Activated naive CD4-positive, alpha-beta T cell treated with anti-CD3 and anti-CD28 coated beads, Interleukin-2, amount 50 U/mL, for 72 hours (primary cell): ENCODE data around the gene CFAP70. TPM values are rescaled to one million over a fixed set of nuclear protein-coding genes. Genes with fewer than 3 reads are reported as not detected.

ENCODE experiments used
- ATAC-seq, 2 donors: fragments of 150-1000 bp; cut with Tn5 transposase; 2 replicates each; pipeline ENCODE4 v1.10.0; 2021; ENCODE audit warnings: mild to moderate bottlenecking in 2 of 2, moderate library complexity in 2 of 2
- DNase-seq, 2 donors: peaks; one replicate each; pipeline ENCODE4 v3.0.0; 2021 to 2022; ENCODE audit warnings: low spot score in 2 of 2
- H3K27ac Mint-ChIP-seq, 2 donors: one replicate each; pipeline ENCODE4 v1.8.0; 2022; ENCODE audit warnings: mild to moderate bottlenecking in 2 of 2, mixed read lengths in 2 of 2
- H3K36me3 Mint-ChIP-seq, 2 donors: one replicate each; pipeline ENCODE4 v1.8.0; 2022; ENCODE audit warnings: mixed read lengths in 2 of 2
- H3K9me3 Mint-ChIP-seq, 2 donors: one replicate each; pipeline ENCODE4 v1.8.0; 2022; ENCODE audit warnings: mixed read lengths in 2 of 2
- total RNA-seq, 2 donors: library from RNA; stranded (reverse); gene quantifications; one replicate each; pipeline ENCODE4 v1.2.3, GENCODE V29; 2022

CFAP70 gene
- total RNA-seq, 2 donors from 2014 or later = 0.36 to 1.2 TPM

DNA sequence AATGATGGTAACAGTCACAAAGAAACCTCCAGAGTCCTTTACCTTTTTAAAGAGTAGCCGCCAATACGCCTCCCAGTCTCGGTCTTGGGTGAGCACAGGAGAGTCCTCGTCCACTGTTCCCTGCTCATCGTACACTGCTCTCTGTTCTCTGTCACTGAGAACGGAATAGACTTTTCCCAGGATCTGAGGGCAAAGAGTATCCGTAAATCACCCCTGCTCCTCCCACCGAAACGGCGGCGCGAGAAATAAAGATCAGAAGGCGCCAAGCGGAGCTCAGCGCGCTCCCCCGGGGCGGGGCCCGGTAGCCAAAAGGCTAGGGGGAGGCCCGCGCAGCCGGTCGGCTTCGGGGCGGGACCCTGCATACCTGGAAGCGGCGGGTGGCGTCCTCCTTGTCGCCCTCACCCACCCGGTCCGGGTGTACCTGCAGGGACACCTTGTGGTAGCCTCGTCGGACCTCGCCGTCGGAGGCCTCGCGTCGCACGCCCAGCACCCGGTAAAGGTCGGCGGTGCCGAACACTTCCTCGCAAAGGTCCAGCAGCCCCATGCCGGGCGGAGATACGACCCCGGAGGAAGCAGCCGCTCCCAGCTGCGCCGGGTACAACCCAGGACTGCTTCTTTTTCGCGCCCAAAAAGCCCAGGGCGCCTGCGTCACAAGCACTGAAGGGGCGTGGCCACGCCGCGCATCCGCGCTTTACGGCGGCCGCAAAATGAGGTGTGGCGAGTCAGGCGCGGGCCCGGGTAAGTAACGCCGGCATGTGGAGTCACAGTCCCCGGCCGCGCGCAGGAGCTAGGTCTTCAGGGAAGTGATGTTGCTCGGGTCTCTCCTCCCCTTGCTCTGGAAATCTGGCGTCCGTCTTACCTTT is 111.8 kb downstream of the CFAP70 start, which contains the start of gene DNAJC9:
DNAJC9 (minus strand) TSS at position 610 of the 863 bp plus-strand sequence; CDS start at position 544, 66 bp downstream.
- Mint-ChIP-seq H3K9me3 (no peaks in the 10 kb centered on the region), H3K27ac (peak within 1 kb of the TSS; percentile 97 to 98), H3K36me3 (peaks cover 58 to 64% of the 10 kb centered on the region in 2 donors)
- ATAC-seq (peak; percentile 90 to 95), DNase-seq (peak; percentile 98 to 99)

GRCh38 chr10:73246322-73246645 is 112.4 kb downstream of the CFAP70 start:
- Mint-ChIP-seq H3K36me3 (peaks cover 56 to 61% of the 10 kb centered on the region in 2 donors), H3K9me3 (no peaks in the 10 kb centered on the region), H3K27ac (peak overlapping the region; percentile 97 to 98)
- no peak for DNase-seq
- no peak for ATAC-seq

GRCh38 chr10:73244866-73245477 is 113.7 kb downstream of the CFAP70 start:
- peaks cover 51 to 65% of the 10 kb centered on the region in 2 donors for H3K36me3 Mint-ChIP-seq
- DNase-seq = no peak
- no peak for ATAC-seq
- peak overlapping the region; percentile 41 to 62 for H3K27ac Mint-ChIP-seq
- H3K9me3 Mint-ChIP-seq = no peaks in the 10 kb centered on the region

DNA sequence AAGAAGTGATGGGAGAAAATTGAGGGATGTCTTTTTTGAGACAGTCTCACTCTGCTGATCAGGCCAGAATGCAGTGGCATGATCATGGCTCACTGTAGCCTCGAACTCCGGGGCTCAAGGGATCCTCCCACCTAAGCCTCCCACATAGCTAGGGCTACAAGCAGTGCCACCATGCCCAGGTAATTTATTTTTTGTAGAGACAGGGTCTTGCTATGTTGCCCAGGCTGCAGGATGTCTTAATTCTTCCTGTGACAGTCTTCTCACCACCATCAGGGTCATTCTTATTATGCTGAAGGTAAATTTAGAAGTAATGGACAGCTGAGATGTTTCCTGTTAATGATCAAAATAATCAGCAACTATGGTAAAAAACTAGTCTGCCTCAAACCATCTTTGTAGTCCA is 118.8 kb downstream of the CFAP70 start:
- Mint-ChIP-seq H3K27ac (no peak overlapping the region), H3K9me3 (no peaks in the 10 kb centered on the region), H3K36me3 (peaks cover 28 to 32% of the 10 kb centered on the region in 2 donors)
- ATAC-seq (no peak), DNase-seq (no peak)

DNA sequence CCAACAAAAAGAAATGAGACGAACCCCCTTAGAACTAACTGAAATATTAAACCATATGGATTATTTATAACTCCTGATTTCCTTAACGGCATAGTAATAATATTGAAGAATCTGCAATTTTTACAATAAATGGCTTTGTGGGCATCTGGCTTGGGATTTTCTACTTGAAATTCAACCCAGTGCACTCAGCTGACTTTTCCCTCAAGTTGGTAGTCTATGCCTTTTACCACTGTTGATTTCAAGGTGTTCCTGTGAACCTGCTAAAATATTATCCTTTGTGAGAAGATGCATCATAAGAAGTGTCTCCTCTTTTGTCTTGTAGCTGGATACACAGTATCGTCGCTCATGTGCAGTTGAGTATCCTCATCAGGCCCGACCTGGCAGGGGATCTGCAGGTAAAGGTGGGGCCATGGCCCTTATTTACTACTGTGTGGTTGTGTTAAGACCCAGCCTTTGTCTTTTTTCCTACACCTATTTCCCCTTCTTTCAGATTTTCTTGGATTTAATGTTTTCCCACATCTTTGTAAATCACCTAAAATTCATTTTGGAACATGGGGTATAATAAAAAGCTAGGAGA is 119.6 kb downstream of the CFAP70 start:
- H3K9me3 Mint-ChIP-seq = no peaks in the 10 kb centered on the region
- no peak for DNase-seq
- no peak for ATAC-seq
- peaks cover 20 to 23% of the 10 kb centered on the region in 2 donors for H3K36me3 Mint-ChIP-seq
- H3K27ac Mint-ChIP-seq = no peak overlapping the region

DNA sequence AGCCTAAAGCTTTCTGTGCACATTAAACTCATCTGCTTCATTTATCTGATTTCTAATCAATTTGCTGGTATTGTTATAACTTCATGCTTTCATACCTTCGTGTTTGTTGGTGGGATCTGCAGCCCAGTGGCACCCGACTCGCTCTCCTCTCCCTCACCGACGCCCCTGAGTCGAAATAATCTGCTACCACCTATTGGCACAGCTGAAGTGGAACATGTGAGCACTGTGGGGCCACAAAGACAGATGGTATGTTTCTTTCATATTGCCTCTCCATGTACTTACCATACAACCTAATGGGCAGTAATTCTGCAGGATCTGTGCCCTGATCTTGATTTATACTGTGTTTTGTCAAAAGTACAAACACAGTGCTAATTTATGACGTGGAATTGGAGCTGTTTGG is 124.0 kb downstream of the CFAP70 start:
- DNase-seq (no peak), ATAC-seq (no peak)
- no peaks in the 10 kb centered on the region for H3K36me3 Mint-ChIP-seq
- H3K27ac Mint-ChIP-seq = peak overlapping the region in 1 of 2 donors; percentile 0
- H3K9me3 Mint-ChIP-seq = no peaks in the 10 kb centered on the region

DNA sequence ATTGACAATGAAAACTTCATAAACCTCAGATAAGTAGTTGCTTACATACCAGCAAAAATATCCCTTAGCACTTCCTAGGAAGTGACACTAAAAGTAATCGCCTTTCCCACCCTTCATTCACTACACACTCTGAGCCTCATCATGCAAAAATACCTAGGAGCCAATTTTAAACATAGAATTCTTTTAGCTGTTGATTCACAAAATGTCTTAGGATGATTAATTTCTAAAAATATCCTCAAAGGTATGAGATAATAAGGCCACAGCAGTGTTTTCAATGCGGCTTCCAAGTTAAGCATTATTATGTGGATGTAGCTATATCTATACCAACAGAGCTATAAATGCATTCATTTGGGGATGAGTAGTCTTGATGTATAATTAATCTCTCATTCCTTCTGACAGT is 124.8 kb downstream of the CFAP70 start:
- DNase-seq = no peak
- no peaks in the 10 kb centered on the region for H3K36me3 Mint-ChIP-seq
- H3K27ac Mint-ChIP-seq = peak overlapping the region; percentile 0 to 2
- ATAC-seq = no peak
- H3K9me3 Mint-ChIP-seq = no peaks in the 10 kb centered on the region

- ATAC-seq (no peak), DNase-seq (no peak)
- Mint-ChIP-seq H3K9me3 (no peaks in the 10 kb centered on the region), H3K27ac (peak overlapping the region in 1 of 2 donors; percentile 8), H3K36me3 (no peaks in the 10 kb centered on the region)
Observed at GRCh38 chr10:73232887-73233286, 125.8 kb downstream of the CFAP70 start.

DNA sequence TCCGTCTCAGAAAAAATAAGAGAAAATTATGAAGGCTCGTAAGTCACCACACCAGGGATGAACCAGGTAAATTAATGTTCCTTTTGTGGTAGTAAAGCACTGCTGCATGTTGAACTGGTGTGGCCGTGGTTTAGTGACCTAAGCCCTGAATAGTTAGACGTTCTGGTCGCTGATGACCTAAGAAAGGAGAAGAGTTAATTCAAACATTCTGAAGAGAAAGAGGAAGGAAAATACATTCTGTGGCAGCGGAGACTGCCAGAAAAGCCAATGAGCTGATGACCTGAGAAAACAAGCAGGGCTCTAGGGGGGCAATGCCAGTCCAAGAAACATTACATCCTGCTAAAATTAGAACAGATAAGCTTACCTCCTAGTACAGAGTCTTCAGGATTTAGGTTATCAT is 129.1 kb downstream of the CFAP70 start:
- DNase-seq = no peak
- no peak for ATAC-seq
- Mint-ChIP-seq H3K36me3 (no peaks in the 10 kb centered on the region), H3K27ac (no peak overlapping the region), H3K9me3 (no peaks in the 10 kb centered on the region)

- Mint-ChIP-seq H3K9me3 (no peaks in the 10 kb centered on the region), H3K27ac (no peak overlapping the region), H3K36me3 (no peaks in the 10 kb centered on the region)
- ATAC-seq = no peak
- no peak for DNase-seq
Observed at GRCh38 chr10:73228247-73228646, 130.4 kb downstream of the CFAP70 start.

GRCh38 chr10:73226663-73227062 is 132.0 kb downstream of the CFAP70 start:
- ATAC-seq = no peak
- H3K27ac Mint-ChIP-seq = no peak overlapping the region
- DNase-seq = no peak
- H3K36me3 Mint-ChIP-seq = no peaks in the 10 kb centered on the region
- H3K9me3 Mint-ChIP-seq = no peaks in the 10 kb centered on the region

DNA sequence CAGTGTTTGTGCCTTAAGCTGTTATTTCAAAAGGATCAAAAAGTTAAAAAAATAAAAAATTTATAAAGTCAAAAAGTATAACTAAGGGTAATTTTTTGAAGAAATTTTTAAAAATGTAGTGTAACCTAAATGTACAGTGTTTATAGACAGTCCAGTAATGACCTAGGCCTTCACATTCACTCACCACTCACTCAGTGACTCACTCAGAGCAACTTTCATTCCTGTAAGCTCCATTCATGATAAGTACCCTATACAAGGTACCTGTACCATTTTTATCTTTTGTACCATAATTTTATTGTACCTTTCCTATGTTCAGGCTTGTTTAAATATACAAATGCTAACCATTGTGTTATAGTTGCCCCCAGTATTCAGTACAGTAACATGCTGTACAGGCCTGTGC is 133.1 kb downstream of the CFAP70 start:
- peak; percentile 48 to 82 for ATAC-seq

DNA sequence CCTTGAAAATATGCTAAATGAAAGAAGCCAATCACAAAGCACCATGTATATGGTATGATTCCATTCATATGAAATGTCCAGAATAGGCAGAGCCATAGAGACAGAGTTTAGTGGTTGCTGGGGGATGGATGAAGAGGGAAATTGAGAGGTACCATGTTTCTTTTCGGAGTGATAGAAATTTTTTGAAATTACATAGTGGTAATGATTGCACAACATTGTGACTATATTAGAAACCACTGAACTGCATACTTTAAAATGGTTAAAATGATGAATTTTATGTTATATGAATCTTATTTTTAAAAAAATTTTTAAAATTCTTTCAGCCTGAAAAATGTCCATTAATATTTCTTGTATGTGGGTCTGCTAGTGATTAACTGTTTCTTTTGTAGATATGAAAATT is 137.7 kb downstream of the CFAP70 start:
- Mint-ChIP-seq H3K9me3 (no peaks in the 10 kb centered on the region), H3K27ac (no peak overlapping the region), H3K36me3 (peaks cover 11 to 12% of the 10 kb centered on the region in 2 donors)
- DNase-seq = no peak
- no peak for ATAC-seq

More for the DNA sequence above, 133.1 kb downstream of the CFAP70 start:
- Mint-ChIP-seq H3K9me3 (no peaks in the 10 kb centered on the region), H3K27ac (no peak overlapping the region), H3K36me3 (no peaks in the 10 kb centered on the region)
- no peak for DNase-seq

DNA sequence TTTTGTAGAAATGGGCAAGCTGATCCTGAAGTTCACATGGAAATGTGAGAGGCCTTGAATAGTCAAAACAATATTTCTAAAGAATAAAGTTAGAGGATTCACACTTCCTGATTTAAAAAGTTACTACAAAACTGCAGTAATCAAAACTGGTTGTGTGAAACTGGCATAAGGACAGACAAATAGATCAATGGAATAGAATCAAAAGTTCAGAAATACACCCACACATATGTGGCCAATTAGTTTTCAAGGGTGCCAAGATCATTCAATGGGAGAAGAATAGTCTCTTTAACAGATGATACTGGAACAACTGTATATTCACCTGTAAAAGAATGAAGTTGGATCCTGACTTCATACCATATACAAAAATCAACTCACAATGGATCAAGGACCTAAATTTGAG is 139.3 kb downstream of the CFAP70 start:
- Mint-ChIP-seq H3K36me3 (peaks cover 16% of the 10 kb centered on the region in 2 donors), H3K27ac (no peak overlapping the region), H3K9me3 (no peaks in the 10 kb centered on the region)
- no peak for ATAC-seq
- no peak for DNase-seq

DNA sequence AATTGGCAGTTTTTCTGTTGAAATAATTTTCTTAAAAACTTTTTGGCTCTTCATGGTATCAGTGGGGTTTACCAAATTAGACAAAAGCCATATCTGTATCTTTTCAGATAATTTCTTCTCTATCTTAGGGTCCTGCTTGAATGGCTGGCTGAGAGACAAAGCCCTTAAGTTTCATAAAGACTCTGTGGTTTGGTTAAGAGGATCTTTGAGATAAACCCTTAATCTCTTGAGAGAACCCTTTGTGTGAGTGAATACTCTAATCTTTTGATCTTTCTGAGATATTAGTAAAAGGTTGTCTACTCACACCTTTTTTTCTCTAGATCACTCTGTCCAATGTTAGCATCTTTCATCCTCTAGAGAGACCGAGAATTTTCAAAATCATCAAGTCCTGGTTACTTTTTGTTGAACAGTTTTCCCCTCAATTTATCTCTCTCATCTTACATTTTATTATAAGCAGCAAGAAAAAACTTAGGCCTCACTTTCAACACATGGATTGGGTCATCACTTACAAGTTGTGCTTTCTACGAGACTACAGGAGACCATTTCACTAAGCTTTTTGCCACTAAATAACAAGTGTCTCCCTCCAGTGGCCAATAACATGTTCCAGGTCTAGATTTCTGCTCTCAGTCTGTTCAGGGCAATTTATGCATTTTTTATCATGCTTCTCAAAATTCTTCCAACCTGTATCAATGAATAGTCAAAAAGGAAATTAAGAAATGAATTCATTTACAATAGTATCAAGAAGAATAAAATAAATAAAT is 140.1 kb downstream of the CFAP70 start:
- Mint-ChIP-seq H3K9me3 (no peaks in the 10 kb centered on the region), H3K27ac (peak overlapping the region in 1 of 2 donors; percentile 22), H3K36me3 (peaks cover 16 to 21% of the 10 kb centered on the region in 2 donors)
- ATAC-seq (no peak), DNase-seq (no peak)

GRCh38 chr10:73217628-73218027 is 141.0 kb downstream of the CFAP70 start:
- no peak overlapping the region for H3K27ac Mint-ChIP-seq
- no peaks in the 10 kb centered on the region for H3K9me3 Mint-ChIP-seq
- H3K36me3 Mint-ChIP-seq = peaks cover 16 to 21% of the 10 kb centered on the region in 2 donors
- DNase-seq (no peak), ATAC-seq (peak in 1 of 2 donors; percentile 49)

- no peaks in the 10 kb centered on the region for H3K9me3 Mint-ChIP-seq
- ATAC-seq (no peak), DNase-seq (no peak)
- H3K36me3 Mint-ChIP-seq = peaks cover 16 to 21% of the 10 kb centered on the region in 2 donors
- no peak overlapping the region for H3K27ac Mint-ChIP-seq
Observed at GRCh38 chr10:73215749-73216148, 142.9 kb downstream of the CFAP70 start.
